ENCODE measurements around the gene CERS4. TPM values are rescaled to one million over a fixed set of nuclear protein-coding genes. Genes with fewer than 3 reads are reported as not detected.
"Not testable (repeated sequence)": the region's sequence is repeated elsewhere in the genome, so short reads cannot be mapped to it uniquely, and the experiment has no call there.

CERS4 gene
- total and polyA plus RNA-seq, 2 of the 8 experiments (the other 6 are each of a cell fraction or from before 2014, with no cell fraction given) = 88.2 to 179 TPM

DNA sequence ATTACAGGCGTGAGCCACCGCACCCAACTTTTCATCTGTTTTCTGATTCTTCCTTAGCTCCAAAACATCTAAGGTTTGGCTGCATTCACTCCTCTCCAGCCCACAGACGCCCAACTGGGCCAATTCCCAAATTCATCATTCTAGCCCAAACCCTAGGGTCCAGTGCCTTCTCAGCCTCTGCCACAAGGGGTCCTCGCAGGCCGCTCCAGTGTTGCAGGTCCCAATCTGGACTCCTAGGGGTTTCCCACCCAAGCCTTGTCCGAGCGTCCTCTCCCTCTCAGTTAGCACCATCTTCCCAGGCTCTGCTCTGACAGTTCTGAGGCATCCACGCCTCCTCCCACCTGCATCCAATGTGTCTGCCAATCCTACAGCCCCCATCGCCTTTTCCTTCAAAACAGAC is 82.2 kb downstream of the CERS4 start:
- H3K9me3 ChIP-seq (ENCODE audit: insufficient read depth in 2 of 2, low read depth in 1 of 2, low read length in 1 of 2); H4K20me1 ChIP-seq (replicated peaks in 1 of 2; ENCODE audit: control insufficient read depth in 1 of 2, insufficient read depth in 2 of 2, low read length in 2 of 2); H3K9ac ChIP-seq (replicated peaks in 1 of 4; ENCODE audit: extremely low read depth in 1 of 4, low read depth in 3 of 4, low read length in 3 of 4); H3K79me2 ChIP-seq (ENCODE audit: control insufficient read depth in 1 of 2, insufficient read depth in 2 of 2, low read length in 2 of 2); H3K4me2 ChIP-seq (ENCODE audit: insufficient read depth in 1 of 2, low read depth in 2 of 2, low read length in 2 of 2); H2BK120ac ChIP-seq (replicated peaks; ENCODE audit: low read depth, low read length); H3K27me3 ChIP-seq (replicated peaks in 1 of 4; ENCODE audit: control insufficient read depth in 3 of 4, extremely low read depth in 1 of 4, insufficient read depth in 3 of 4, low read length in 3 of 4); H3K27ac ChIP-seq (ENCODE audit: low read depth, low read length); H3K23me2 ChIP-seq (ENCODE audit: low read depth, low read length); H2BK15ac ChIP-seq (ENCODE audit: low read length); H2BK5ac ChIP-seq (ENCODE audit: low read depth, low read length); H3K18ac ChIP-seq (ENCODE audit: extremely low read depth, low read length); H3K4ac ChIP-seq (replicated peaks; ENCODE audit: insufficient read length, low read depth, low read length); DNase-seq (ENCODE audit: low read depth in 1 of 2, low spot score in 2 of 2); H3K56ac ChIP-seq (replicated peaks; ENCODE audit: insufficient read length, low read depth, low read length); H3K4me1 ChIP-seq (replicated peaks in 1 of 4; ENCODE audit: control insufficient read depth in 3 of 4, insufficient read depth in 4 of 4, low read length in 3 of 4); H2AFZ ChIP-seq (ENCODE audit: low read length); H4K5ac ChIP-seq (ENCODE audit: insufficient read length, low read depth, low read length); H3K36me3 ChIP-seq (ENCODE audit: control insufficient read depth in 2 of 4, insufficient read depth in 4 of 4, low read length in 3 of 4); H3K23ac ChIP-seq (ENCODE audit: insufficient read length); H4K91ac ChIP-seq (replicated peaks; ENCODE audit: insufficient read length, low read length); H4K8ac ChIP-seq (ENCODE audit: extremely low read depth, insufficient read depth, low read length); H2BK12ac ChIP-seq (ENCODE audit: low read depth, low read length); H2AK5ac ChIP-seq (ENCODE audit: low read depth, low read length); POLR2A ChIA-PET (ENCODE audit: partially characterized antibody); H2BK20ac ChIP-seq (ENCODE audit: low read length); FAIRE-seq; H3K14ac ChIP-seq (ENCODE audit: insufficient read length); H3K79me1 ChIP-seq (ENCODE audit: low read depth, low read length); H3K4me3 ChIP-seq (ENCODE audit: extremely low read depth in 1 of 4, insufficient read depth in 2 of 4, low read depth in 3 of 4, low read length in 4 of 4); CTCF ChIA-PET (ENCODE audit: partially characterized antibody): not testable (repeated sequence)
- WGBS, 2 experiments (ENCODE audit: extremely low coverage in 1 of 2, insufficient coverage in 1 of 2, insufficient read length in 1 of 2, insufficient replicate concordance in 2 of 2, low coverage in 1 of 2, low lambda C conversion rate in 2 of 2, missing lambda C conversion rate in 1 of 2) = no CpG with 5 or more reads among the region's 9 CpGs
